HCT116 (cell line): ENCODE data around the gene MYL3.

Experiments
- CTCF ChIP-seq, 3 experiments: fragments of 200-600 bp in 1 of 3; sonication (generic) in 1 of 3; IDR thresholded peaks in 2 of 3; conservative IDR thresholded peaks in 1 of 3; 2 replicates each; pipeline ENCODE4 v1.5.1; 2012 to 2017; ENCODE audit warnings: low read depth in 2 of 3, low read length in 2 of 3, antibody characterized with exemption in 1 of 3, borderline replicate concordance in 1 of 3, control low read depth in 1 of 3, mild to moderate bottlenecking in 1 of 3, mixed read lengths in 1 of 3, mixed run types in 1 of 3, moderate library complexity in 1 of 3; ENCODE audit not compliant: insufficient read depth in 1 of 3
- POLR2A ChIP-seq: IDR thresholded peaks from 2 replicates; pipeline ENCODE4 v1.7.0; 2011; ENCODE audit warnings: borderline replicate concordance; ENCODE audit not compliant: insufficient read depth, insufficient read length; ENCODE audit errors: extremely low read depth
- POLR2AphosphoS5 ChIP-seq: IDR thresholded peaks from 2 replicates; pipeline ENCODE4 v1.6.1; 2011; ENCODE audit warnings: mild to moderate bottlenecking, low read depth, low read length, moderate library complexity
- RAD21 ChIP-seq: IDR thresholded peaks from 2 replicates; pipeline ENCODE4 v1.6.1; 2012; ENCODE audit warnings: low read depth, mild to moderate bottlenecking
- TF ChIP-seq, protein P1 (sequence below): IDR thresholded peaks from 2 replicates; pipeline ENCODE4 v1.6.1; 2012

- TF ChIP-seq POLR2AphosphoS5 (no peak), CTCF (IDR thresholded peaks at IDR 0.05 in 2 of 3, conservative IDR thresholded peaks at IDR 0.05 in 1 of 3; ENCODE audit: borderline replicate concordance in 1 of 3, insufficient read depth in 1 of 3, low read depth in 2 of 3, low read length in 2 of 3) (no peak), POLR2A (no peak), RAD21 (no peak)
- TF ChIP-seq, protein P1, sequence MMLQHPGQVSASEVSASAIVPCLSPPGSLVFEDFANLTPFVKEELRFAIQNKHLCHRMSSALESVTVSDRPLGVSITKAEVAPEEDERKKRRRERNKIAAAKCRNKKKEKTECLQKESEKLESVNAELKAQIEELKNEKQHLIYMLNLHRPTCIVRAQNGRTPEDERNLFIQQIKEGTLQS = no peak
These were observed 11.2 kb upstream of the MYL3 start for GRCh38 chr3:46874430-46874829.
